Raji (cell line): Measurements from ENCODE around the gene ACOX3.

Experiments used
- POLR2A ChIP-seq: IDR thresholded peaks from 2 replicates; pipeline ENCODE4 v1.6.1; 2011; ENCODE audit warnings: low read depth, low read length, control low read depth; ENCODE audit not compliant: insufficient read depth

The ACOX3 gene

DNA sequence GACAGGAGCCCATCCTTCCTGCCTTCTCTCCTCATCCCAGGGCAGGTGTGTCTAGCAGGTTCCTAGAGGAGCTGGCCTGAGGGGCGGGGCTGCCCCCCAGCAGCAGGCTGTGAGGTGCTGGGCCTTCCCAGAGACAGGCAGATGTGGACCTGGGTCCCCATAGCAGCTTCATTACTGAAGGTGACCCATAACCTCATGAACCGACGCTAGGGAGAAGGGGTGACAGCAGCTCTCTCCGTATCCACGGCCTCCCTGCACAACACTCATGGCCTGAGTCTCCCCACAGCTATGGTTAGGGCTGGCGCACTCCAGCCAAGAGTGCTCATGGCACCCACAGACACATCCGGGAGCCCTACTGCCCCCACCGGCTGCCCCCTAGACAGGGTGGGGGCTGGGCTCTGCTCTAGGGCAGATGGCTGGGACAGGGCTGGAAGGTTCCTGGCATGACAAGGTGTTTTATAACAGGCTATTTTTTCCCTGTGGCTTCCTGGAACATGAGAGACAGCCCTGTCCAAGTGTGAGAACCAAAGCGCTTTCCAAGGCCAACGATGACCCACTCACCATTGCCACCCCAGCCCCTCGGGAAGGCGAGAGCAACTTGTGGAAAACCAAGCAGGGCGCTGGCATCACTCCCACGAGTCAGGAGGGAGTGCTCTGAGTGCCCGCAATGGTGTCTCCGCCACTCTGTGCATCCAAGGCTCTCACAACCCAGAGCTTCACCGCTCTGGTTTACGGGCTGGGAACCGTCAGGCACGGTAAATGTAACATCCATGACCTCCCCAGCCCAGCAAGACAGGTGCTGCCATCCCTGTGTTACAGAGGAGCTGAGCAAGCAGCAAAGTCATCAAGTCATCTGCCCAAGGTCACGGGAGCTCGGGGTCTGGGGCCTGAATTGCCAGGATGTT, 59.8 kb downstream of the ACOX3 start:
- no peak for TF ChIP-seq POLR2A

DNA sequence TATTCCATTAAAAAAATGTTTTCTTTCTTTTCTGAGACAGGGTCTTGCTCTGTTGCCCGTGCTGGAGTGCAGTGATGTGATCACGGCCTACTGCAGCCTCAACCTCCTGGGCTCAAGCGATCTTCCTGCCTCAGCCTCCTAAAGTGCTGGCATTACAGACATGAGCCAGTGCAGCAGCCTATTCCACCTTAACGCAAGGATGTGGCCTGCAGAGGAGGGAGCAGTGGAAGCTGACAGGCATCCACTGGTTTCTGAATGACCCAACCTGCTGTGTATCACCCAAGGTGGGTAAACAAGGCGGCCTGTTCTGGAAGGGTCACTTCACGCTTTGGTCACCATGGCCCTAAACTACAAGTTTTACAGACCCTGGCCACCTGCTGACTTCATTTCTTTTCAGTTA, 60.8 kb downstream of the ACOX3 start:
- no peak for TF ChIP-seq POLR2A

GRCh38 chr4:8379281-8379680, 61.2 kb downstream of the ACOX3 start:
- no peak for TF ChIP-seq POLR2A

DNA sequence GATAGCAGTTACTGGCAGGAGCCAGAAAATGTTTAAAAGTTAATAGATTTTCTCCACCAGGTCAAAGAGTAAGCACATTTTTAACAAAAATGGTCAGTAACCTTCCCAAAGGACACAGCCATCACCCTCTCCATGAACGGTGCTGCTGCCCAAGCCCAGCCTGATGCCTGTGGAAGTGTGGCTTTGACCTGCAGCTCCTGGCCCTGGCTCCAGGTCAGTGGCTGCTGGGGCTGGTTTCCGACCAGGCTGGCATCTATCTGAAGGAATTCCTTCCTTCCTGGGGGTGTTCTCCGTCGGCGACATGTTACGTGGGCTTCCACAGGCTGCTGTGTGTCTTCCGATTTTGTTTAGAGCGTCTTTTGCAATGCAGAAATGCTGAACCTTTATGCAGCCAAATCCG, 61.7 kb downstream of the ACOX3 start:
- TF ChIP-seq POLR2A: no peak

DNA sequence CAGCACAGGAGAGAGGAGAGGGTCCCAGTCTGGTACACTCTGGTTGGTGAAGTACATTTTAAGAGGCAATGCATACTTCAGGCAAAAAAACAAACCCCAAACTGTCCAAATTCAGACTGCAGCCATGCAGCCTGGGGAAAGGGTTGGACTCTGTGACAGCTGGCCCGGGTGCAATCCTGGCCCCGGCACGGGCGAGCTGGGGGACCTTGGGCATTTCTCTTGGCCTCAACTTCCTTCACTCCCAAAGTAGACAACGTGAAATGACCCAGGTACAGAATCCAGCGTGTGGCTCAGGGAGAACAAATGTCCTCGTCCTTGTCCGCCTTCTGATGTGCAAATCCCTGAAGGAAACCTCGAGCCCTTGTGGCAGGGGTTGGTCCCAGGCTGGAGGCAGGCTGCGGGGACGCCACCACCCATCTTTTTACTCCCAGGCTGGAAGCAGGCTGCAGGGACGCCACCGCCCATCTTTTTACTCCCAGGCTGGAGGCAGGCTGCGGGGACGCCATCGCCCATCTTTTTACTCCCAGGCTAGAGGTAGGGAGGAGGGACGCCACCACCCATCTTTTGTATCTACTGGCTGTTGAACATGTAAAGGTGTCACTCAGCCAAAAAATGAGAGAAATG, 62.3 kb downstream of the ACOX3 start:
- TF ChIP-seq POLR2A: no peak

GRCh38 chr4:8377103-8378075, 63.1 kb downstream of the ACOX3 start:
- no peak for TF ChIP-seq POLR2A

DNA sequence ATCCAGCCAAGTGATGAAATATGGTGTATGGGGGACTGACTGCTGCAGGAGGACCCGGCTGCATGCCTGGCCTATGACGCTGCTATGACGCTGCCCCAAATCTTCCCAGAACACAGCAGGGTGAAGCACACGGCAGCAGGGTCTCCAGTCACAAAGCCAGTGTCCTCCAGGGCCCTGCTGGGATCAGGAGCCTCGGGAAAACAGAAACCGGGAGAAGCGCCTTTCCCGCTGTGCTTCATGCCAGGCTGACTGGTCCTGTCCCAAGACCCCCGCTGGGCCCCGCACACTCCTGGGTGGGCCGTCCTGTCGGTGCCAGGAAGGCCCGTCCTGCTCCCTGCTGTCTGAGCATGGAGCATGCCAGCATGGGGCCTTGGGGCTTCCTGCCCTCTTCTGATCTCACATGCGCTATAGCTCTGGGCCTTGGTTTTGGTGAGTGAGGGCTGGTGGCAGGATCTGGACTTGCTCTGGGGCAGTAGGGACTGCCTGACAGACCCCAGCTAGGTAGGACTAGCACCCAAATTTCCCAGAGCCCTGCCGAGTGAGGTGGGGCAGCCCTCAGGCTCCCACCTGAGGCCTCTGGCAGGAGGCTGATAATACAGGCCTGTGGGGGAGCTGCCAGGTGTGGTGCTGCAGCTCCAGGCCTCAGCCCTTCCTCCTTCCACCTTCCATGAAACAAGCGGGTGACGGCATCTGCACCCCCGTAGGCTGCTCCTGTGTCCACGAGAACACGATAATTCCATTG, 64.0 kb downstream of the ACOX3 start:
- TF ChIP-seq POLR2A: no peak

GRCh38 chr4:8374851-8375649, 65.5 kb downstream of the ACOX3 start:
- TF ChIP-seq POLR2A: no peak

DNA sequence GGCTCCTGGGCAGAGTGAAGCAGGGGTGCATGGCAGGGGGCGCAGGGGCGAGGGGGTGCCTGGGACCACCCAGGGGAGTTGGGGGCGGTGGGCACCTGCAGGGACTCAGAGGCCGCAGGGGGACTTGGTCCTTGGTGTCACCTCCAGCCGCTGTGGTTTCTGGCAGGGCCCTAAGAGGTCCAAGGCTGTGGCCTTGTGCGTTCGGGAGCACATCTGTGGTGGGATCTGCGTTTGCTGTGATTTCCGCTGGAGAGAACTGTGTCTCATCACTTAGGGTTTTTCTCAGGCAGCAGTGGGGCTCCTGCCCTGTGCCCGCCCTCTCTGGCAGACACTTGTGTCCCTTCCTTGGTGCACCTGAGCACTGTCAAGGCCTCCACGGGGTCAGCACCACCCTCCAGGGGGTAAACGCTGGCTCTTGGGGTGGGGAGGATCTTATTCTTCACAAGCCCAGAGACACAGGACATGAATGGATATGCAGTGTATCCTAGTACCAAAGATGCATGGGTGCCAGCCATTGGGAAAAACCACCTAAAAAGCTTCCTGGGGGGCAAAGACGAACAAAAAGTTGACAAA, 66.5 kb downstream of the ACOX3 start:
- TF ChIP-seq POLR2A: no peak

- TF ChIP-seq POLR2A: no peak
Observed at GRCh38 chr4:8373270-8373972, 67.1 kb downstream of the ACOX3 start.

GRCh38 chr4:8372506-8372905, 68.0 kb downstream of the ACOX3 start:
- TF ChIP-seq POLR2A: no peak

- TF ChIP-seq POLR2A: no peak
Observed at GRCh38 chr4:8371596-8371995, 68.9 kb downstream of the ACOX3 start.
